Stomach (tissue), 4 donors: ENCODE results near the gene UGT1A10.

Experiments used
- EP300 ChIP-seq: sonication (generic); formaldehyde crosslinking; IDR thresholded peaks from one replicate; pipeline ENCODE4 v1.6.1; 2017; ENCODE audit warnings: antibody characterized with exemption
- POLR2AphosphoS5 ChIP-seq, 3 donors: sonication (generic); formaldehyde crosslinking; IDR thresholded peaks; one replicate each; pipeline ENCODE4 v1.6.1; 2016; ENCODE audit warnings: antibody characterized with exemption in 3 of 3
- TF ChIP-seq, protein P1 (sequence below), 7 experiments: fragments of 450-650 bp in 4 of 7; fragments of 200-600 bp in 3 of 7; sonication (generic) in 3 of 7; IDR thresholded peaks; one replicate each; pipeline ENCODE4 v1.5.1; 2016 to 2019; ENCODE audit warnings: antibody characterized with exemption in 7 of 7, control low read depth in 2 of 7, mild to moderate bottlenecking in 1 of 7

- TF ChIP-seq, protein P1, sequence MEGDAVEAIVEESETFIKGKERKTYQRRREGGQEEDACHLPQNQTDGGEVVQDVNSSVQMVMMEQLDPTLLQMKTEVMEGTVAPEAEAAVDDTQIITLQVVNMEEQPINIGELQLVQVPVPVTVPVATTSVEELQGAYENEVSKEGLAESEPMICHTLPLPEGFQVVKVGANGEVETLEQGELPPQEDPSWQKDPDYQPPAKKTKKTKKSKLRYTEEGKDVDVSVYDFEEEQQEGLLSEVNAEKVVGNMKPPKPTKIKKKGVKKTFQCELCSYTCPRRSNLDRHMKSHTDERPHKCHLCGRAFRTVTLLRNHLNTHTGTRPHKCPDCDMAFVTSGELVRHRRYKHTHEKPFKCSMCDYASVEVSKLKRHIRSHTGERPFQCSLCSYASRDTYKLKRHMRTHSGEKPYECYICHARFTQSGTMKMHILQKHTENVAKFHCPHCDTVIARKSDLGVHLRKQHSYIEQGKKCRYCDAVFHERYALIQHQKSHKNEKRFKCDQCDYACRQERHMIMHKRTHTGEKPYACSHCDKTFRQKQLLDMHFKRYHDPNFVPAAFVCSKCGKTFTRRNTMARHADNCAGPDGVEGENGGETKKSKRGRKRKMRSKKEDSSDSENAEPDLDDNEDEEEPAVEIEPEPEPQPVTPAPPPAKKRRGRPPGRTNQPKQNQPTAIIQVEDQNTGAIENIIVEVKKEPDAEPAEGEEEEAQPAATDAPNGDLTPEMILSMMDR (IDR thresholded peaks at IDR 0.05): no peak
- TF ChIP-seq POLR2AphosphoS5 (IDR thresholded peaks at IDR 0.05): no peak
- TF ChIP-seq EP300: no peak
Observed at GRCh38 chr2:233821196-233821595, 184.9 kb downstream of the UGT1A10 start.
